ENCODE data around the gene RALGPS2. TPM values are rescaled to one million over a fixed set of nuclear protein-coding genes. Genes with fewer than 3 reads are reported as not detected.

RALGPS2 gene
- total and polyA plus RNA-seq, 2 of the 8 experiments (the other 6 are each of a cell fraction or from before 2014, with no cell fraction given): 6.7 to 38.0 TPM

- CTCF ChIA-PET (ENCODE audit: partially characterized antibody): interaction anchor here (3.3 kb wide), 1 partner anchor 62 kb away, joined by 19 read pairs; no protein-coding TSS in a partner anchor
- FAIRE-seq: no peak
- H2BK5ac ChIP-seq (ENCODE audit: low read depth, low read length): no peak overlapping the region
- TF ChIP-seq EZH2 (IDR thresholded peaks at IDR 0.05; ENCODE audit: low read depth, low read length, severe bottlenecking): no peak
- TF ChIP-seq RAD21 (IDR thresholded peaks at IDR 0.05 in 1 of 2, conservative IDR thresholded peaks at IDR 0.05 in 1 of 2; ENCODE audit: low read depth in 2 of 2, low read length in 2 of 2): no peak
- no peak for TF ChIP-seq TAF7 (optimal IDR thresholded peaks at IDR 0.05; ENCODE audit: borderline replicate concordance, low read depth, low read length)
- TF ChIP-seq SUZ12 (IDR thresholded peaks at IDR 0.05; ENCODE audit: low read length): no peak
- no peak for TF ChIP-seq CEBPB (IDR thresholded peaks at IDR 0.05; ENCODE audit: low read depth, low read length)
- no peak for TF ChIP-seq HDAC2 (IDR thresholded peaks at IDR 0.05; ENCODE audit: borderline replicate concordance in 1 of 2, low read depth in 2 of 2, low read length in 2 of 2)
- TF ChIP-seq POU5F1 (IDR thresholded peaks at IDR 0.05; ENCODE audit: low read depth, low read length): no peak
- TF ChIP-seq JUND (IDR thresholded peaks at IDR 0.05; ENCODE audit: low read length): no peak
- TF ChIP-seq NRF1 (IDR thresholded peaks at IDR 0.05; ENCODE audit: low read depth, low read length): no peak
- TF ChIP-seq SRF (IDR thresholded peaks at IDR 0.05; ENCODE audit: low read depth, low read length): no peak
- TF ChIP-seq ZNF274 (IDR thresholded peaks at IDR 0.05; ENCODE audit: borderline replicate concordance, extremely low read depth, low read length): no peak
Observed at GRCh38 chr1:178940068-178940765, 215.2 kb downstream of the RALGPS2 start.

More at GRCh38 chr1:178940068-178940765, 215.2 kb downstream of the RALGPS2 start:
- WGBS, 2 experiments (ENCODE audit: extremely low coverage in 1 of 2, insufficient coverage in 1 of 2, insufficient read length in 1 of 2, insufficient replicate concordance in 2 of 2, low coverage in 1 of 2, low lambda C conversion rate in 2 of 2, missing lambda C conversion rate in 1 of 2): 90% methylated on average over 7 of the region's 7 CpGs; no CpG with 5 or more reads in 1 of the 2 experiments
- Histone ChIP-seq H3K36me3 (ENCODE audit: control insufficient read depth in 2 of 4, insufficient read depth in 4 of 4, low read length in 3 of 4) (no peaks in the 10 kb centered on the region), H3K4me3 (ENCODE audit: extremely low read depth in 1 of 4, insufficient read depth in 2 of 4, low read depth in 3 of 4, low read length in 4 of 4) (no peak overlapping the region), H4K91ac (replicated peaks; ENCODE audit: insufficient read length, low read length) (no peak overlapping the region), H4K20me1 (replicated peaks in 1 of 2; ENCODE audit: control insufficient read depth in 1 of 2, insufficient read depth in 2 of 2, low read length in 2 of 2) (no peaks in the 10 kb centered on the region), H3K18ac (ENCODE audit: extremely low read depth, low read length) (no peak overlapping the region; the same call in 1 of the 2 replicates), H3K4me2 (ENCODE audit: insufficient read depth in 1 of 2, low read depth in 2 of 2, low read length in 2 of 2) (no peak overlapping the region), H3K9ac (replicated peaks in 1 of 4; ENCODE audit: extremely low read depth in 1 of 4, low read depth in 3 of 4, low read length in 3 of 4) (no peak overlapping the region), H3K4ac (replicated peaks; ENCODE audit: insufficient read length, low read depth, low read length) (no peak overlapping the region), H3K4me1 (replicated peaks in 1 of 4; ENCODE audit: control insufficient read depth in 3 of 4, insufficient read depth in 4 of 4, low read length in 3 of 4) (peaks cover 0 to 2% (median 0%) of the 10 kb centered on the region in 4 experiments; a peak in 2 of 7 replicates), H3K79me2 (ENCODE audit: control insufficient read depth in 1 of 2, insufficient read depth in 2 of 2, low read length in 2 of 2) (no peaks in the 10 kb centered on the region), H2BK15ac (ENCODE audit: low read length) (no peak overlapping the region), H3K9me3 (ENCODE audit: insufficient read depth in 2 of 2, low read depth in 1 of 2, low read length in 1 of 2) (no peaks in the 10 kb centered on the region), H2BK20ac (ENCODE audit: low read length) (no peak overlapping the region), H2BK12ac (ENCODE audit: low read depth, low read length) (no peak overlapping the region), H3K23ac (ENCODE audit: insufficient read length) (no peak overlapping the region), H3K56ac (replicated peaks; ENCODE audit: insufficient read length, low read depth, low read length) (no peak overlapping the region), H2BK120ac (replicated peaks; ENCODE audit: low read depth, low read length) (no peak overlapping the region), H3K23me2 (ENCODE audit: low read depth, low read length) (no peaks in the 10 kb centered on the region), H2AK5ac (ENCODE audit: low read depth, low read length) (no peak overlapping the region), H4K8ac (ENCODE audit: extremely low read depth, insufficient read depth, low read length) (no peak overlapping the region), H2AFZ (ENCODE audit: low read length) (no peak overlapping the region), H4K5ac (ENCODE audit: insufficient read length, low read depth, low read length) (no peak overlapping the region), H3K79me1 (ENCODE audit: low read depth, low read length) (no peaks in the 10 kb centered on the region), H3K14ac (ENCODE audit: insufficient read length) (no peak overlapping the region), H3K27ac (ENCODE audit: low read depth, low read length) (no peak overlapping the region), H3K27me3 (replicated peaks in 1 of 4; ENCODE audit: control insufficient read depth in 3 of 4, extremely low read depth in 1 of 4, insufficient read depth in 3 of 4, low read length in 3 of 4) (no peaks in the 10 kb centered on the region)
- POLR2A ChIA-PET (ENCODE audit: partially characterized antibody): no interaction called here
- no peak for DNase-seq (ENCODE audit: low read depth in 1 of 2, low spot score in 2 of 2)
